Fibroblast of lung (primary cell): ENCODE results near the gene SLC4A2. TPM values are rescaled to one million over a fixed set of nuclear protein-coding genes. Genes with fewer than 3 reads are reported as not detected.
A peak's percentile ranks its signal among the peaks of the same experiment; 100 is the strongest.
"Not testable (repeated sequence)": the region's sequence is repeated elsewhere in the genome, so short reads cannot be mapped to it uniquely, and the experiment has no call there.

Experiments
- DNase-seq, 2 donors: peaks; one replicate each; pipeline versions ENCODE4 v3.0.0 to v3.0.0-alpha.2; 2010; ENCODE audit warnings: low read depth in 2 of 2
- H2AFZ ChIP-seq: 2 replicates; pipeline ENCODE4 v1.5.1; 2012; ENCODE audit warnings: low read length, control low read depth, inconsistent platforms
- H3K27ac ChIP-seq: 2 replicates; pipeline ENCODE4 v1.5.1; 2011; ENCODE audit warnings: low read length, control low read depth; ENCODE audit not compliant: insufficient read depth
- H3K27me3 ChIP-seq: 2 replicates; pipeline ENCODE4 v1.5.1; 2011; ENCODE audit warnings: mild to moderate bottlenecking, low read length; ENCODE audit not compliant: control insufficient read depth, insufficient read depth
- H3K36me3 ChIP-seq: 2 replicates; pipeline ENCODE4 v1.5.1; 2011; ENCODE audit warnings: low read length; ENCODE audit not compliant: control insufficient read depth, insufficient read depth
- H3K4me1 ChIP-seq: 2 replicates; pipeline ENCODE4 v1.5.1; 2011; ENCODE audit warnings: low read length; ENCODE audit not compliant: control insufficient read depth, insufficient read depth; ENCODE audit errors: extremely low read depth
- H3K4me2 ChIP-seq: 2 replicates; pipeline ENCODE4 v1.5.1; 2011; ENCODE audit warnings: low read length, control low read depth; ENCODE audit not compliant: insufficient read depth; ENCODE audit errors: extremely low read depth
- H3K4me3 ChIP-seq, 4 experiments: fragments of 200-600 bp in 1 of 4; sonication (generic) in 1 of 4; replicated peaks in 1 of 4; 2 replicates each; pipeline ENCODE4 v1.5.1; 2011 to 2016; ENCODE audit warnings: low read length in 4 of 4, low read depth in 3 of 4, mild to moderate bottlenecking in 3 of 4, control low read depth in 2 of 4, inconsistent platforms in 1 of 4, mixed read lengths in 1 of 4; ENCODE audit not compliant: insufficient read depth in 1 of 4; ENCODE audit errors: control extremely low read depth in 1 of 4
- H3K79me2 ChIP-seq: 2 replicates; pipeline ENCODE4 v1.5.1; 2012; ENCODE audit warnings: mild to moderate bottlenecking, low read length, inconsistent platforms; ENCODE audit not compliant: control insufficient read depth, insufficient read depth
- H3K9ac ChIP-seq: 2 replicates; pipeline ENCODE4 v1.5.1; 2011; ENCODE audit warnings: mild to moderate bottlenecking, low read length, control low read depth; ENCODE audit not compliant: insufficient read depth
- H3K9me3 ChIP-seq: 2 replicates; pipeline ENCODE4 v1.5.1; 2012; ENCODE audit warnings: low read depth, low read length; ENCODE audit not compliant: control insufficient read depth, insufficient read depth
- H4K20me1 ChIP-seq: 2 replicates; pipeline ENCODE4 v1.5.1; 2011; ENCODE audit warnings: low read length; ENCODE audit not compliant: control insufficient read depth, insufficient read depth; ENCODE audit errors: extremely low read depth
- EZH2 ChIP-seq: IDR thresholded peaks from 2 replicates; pipeline ENCODE4 v1.5.1; 2012; ENCODE audit warnings: low read length, control low read depth, mild to moderate bottlenecking; ENCODE audit errors: missing control alignments
- polyA plus RNA-seq, 2 donors: library from polyadenylated mRNA; depleted of rRNA in 1 of 2; stranded (reverse) in 1 of 2; unstranded in 1 of 2; fragments of >200 nt; gene quantifications; 2 replicates each; pipeline ENCODE4 v1.2.1, GENCODE V29; 2011 to 2012; ENCODE audit warnings: missing spikeins in 1 of 2
- total RNA-seq: library from RNA; depleted of rRNA; stranded (reverse); fragments of >200 nt; gene quantifications from 2 replicates; pipeline ENCODE4 v1.2.1, GENCODE V29; 2014
- TF ChIP-seq, protein P1 (sequence below), 2 donors: IDR thresholded peaks in 1 of 2; conservative IDR thresholded peaks in 1 of 2; 1 replicate in 1 of 2; 2 replicates in 1 of 2; pipeline ENCODE4 v1.5.1; 2011 to 2012; ENCODE audit warnings: low read length in 2 of 2, control low read depth in 1 of 2, inconsistent platforms in 1 of 2, low read depth in 1 of 2, mild to moderate bottlenecking in 1 of 2

SLC4A2 gene
- total and polyA plus RNA-seq, 2 donors (not counting 1 experiment from before 2014, with no cell fraction given): 30.5 to 61.8 TPM

DNA sequence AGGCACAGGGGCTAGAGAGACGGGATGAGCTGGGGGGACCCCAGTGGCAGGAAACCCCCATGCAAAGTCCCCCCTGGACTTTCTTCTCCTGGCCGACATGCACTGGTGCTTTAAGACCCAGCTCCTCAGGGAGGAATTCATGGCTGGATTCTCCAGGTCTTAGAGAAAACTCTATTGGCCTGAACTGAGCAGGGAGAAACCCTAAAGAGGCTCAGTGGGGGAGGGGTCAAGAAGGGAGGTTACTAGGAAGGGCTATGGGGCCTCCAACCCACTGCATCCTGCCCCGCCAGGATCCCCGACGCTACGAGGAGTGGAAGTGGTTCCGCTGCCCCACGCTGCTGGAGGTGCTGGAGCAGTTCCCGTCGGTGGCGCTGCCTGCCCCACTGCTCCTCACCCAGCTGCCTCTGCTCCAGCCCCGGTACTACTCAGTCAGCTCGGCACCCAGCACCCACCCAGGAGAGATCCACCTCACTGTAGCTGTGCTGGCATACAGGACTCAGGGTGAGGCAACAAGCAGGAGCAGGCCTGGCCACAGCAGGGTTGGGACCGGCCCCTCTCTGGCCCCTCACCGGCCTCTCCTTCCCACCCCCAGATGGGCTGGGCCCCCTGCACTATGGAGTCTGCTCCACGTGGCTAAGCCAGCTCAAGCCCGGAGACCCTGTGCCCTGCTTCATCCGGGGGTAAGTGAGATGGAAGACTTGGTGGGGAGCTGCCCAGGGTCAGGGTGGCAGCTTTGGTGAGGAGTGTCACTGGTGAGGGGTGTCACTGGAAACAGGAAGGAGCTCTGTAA lies 48.9 kb upstream of the SLC4A2 start:
- no peaks in the 10 kb centered on the region for H3K36me3 ChIP-seq
- TF ChIP-seq EZH2: no peak
- TF ChIP-seq, protein P1, sequence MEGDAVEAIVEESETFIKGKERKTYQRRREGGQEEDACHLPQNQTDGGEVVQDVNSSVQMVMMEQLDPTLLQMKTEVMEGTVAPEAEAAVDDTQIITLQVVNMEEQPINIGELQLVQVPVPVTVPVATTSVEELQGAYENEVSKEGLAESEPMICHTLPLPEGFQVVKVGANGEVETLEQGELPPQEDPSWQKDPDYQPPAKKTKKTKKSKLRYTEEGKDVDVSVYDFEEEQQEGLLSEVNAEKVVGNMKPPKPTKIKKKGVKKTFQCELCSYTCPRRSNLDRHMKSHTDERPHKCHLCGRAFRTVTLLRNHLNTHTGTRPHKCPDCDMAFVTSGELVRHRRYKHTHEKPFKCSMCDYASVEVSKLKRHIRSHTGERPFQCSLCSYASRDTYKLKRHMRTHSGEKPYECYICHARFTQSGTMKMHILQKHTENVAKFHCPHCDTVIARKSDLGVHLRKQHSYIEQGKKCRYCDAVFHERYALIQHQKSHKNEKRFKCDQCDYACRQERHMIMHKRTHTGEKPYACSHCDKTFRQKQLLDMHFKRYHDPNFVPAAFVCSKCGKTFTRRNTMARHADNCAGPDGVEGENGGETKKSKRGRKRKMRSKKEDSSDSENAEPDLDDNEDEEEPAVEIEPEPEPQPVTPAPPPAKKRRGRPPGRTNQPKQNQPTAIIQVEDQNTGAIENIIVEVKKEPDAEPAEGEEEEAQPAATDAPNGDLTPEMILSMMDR (conservative IDR thresholded peaks at IDR 0.05 in 1 of 2, IDR thresholded peaks at IDR 0.05 in 1 of 2; ENCODE audit: low read depth in 1 of 2, low read length in 2 of 2): no peak
- no peaks in the 10 kb centered on the region for H3K79me2 ChIP-seq
- no peaks in the 10 kb centered on the region for H4K20me1 ChIP-seq
- H3K4me2 ChIP-seq: no peak overlapping the region
- no peaks in the 10 kb centered on the region for H3K4me1 ChIP-seq
- H3K9me3 ChIP-seq: no peaks in the 10 kb centered on the region
- no peak overlapping the region for H3K4me3 ChIP-seq
- no peak overlapping the region for H3K27ac ChIP-seq
- H3K9ac ChIP-seq: no peak overlapping the region
- peak in 1 of 2 donors; percentile 32 for DNase-seq
- H3K27me3 ChIP-seq: peaks cover 8% of the 10 kb centered on the region
- H2AFZ ChIP-seq: no peak overlapping the region

DNA sequence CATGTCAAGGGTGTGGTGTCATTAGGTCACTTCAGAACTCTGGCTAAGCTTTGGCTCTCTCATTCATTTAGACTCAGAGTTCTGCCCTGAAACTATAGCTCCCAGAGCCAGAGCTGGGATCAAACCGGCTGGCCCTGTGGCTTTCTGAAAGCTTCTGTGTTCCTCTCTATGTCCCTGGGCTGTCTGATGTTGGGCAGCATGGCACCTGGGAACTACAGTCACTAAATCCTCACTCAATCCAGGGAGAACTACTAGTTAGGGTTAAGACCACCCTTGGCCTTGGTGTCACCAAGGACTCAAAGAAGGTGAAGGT lies 48.3 kb upstream of the SLC4A2 start:
- no peaks in the 10 kb centered on the region for H4K20me1 ChIP-seq
- no peak for DNase-seq
- no peaks in the 10 kb centered on the region for H3K4me1 ChIP-seq
- H2AFZ ChIP-seq: no peak overlapping the region
- H3K9me3 ChIP-seq: no peaks in the 10 kb centered on the region
- peaks cover 8% of the 10 kb centered on the region for H3K27me3 ChIP-seq
- no peak for TF ChIP-seq EZH2
- TF ChIP-seq, protein P1 (conservative IDR thresholded peaks at IDR 0.05 in 1 of 2, IDR thresholded peaks at IDR 0.05 in 1 of 2; ENCODE audit: low read depth in 1 of 2, low read length in 2 of 2): no peak
- no peaks in the 10 kb centered on the region for H3K79me2 ChIP-seq
- H3K36me3 ChIP-seq: no peaks in the 10 kb centered on the region
- H3K4me2 ChIP-seq: no peak overlapping the region
- no peak overlapping the region for H3K27ac ChIP-seq
- no peak overlapping the region for H3K4me3 ChIP-seq
- H3K9ac ChIP-seq: no peak overlapping the region

DNA sequence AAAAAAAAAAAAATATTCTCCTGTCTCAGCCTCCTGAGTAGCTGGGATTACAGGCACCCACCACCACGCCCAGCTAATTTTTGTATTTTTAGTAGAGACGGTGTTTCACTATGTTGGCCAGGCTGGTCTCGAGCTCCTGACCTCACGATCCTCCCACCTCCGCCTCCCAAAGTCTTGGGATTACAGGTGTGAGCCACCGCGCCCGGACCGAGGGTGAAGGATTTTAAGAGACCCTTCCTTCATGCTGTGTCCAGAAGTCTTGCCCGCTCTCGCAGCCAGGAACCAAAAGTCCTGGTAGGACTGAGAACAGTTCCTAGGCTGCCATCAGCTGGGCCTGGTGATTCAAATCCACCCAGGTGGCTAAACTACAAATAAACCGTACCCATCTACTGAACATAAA lies 47.8 kb upstream of the SLC4A2 start:
- DNase-seq, H4K20me1 ChIP-seq, H3K4me1 ChIP-seq, H3K27me3 ChIP-seq, H3K36me3 ChIP-seq, H3K9me3 ChIP-seq, H3K27ac ChIP-seq, H3K9ac ChIP-seq, H3K4me3 ChIP-seq, H3K79me2 ChIP-seq, H3K4me2 ChIP-seq, H2AFZ ChIP-seq: not testable (repeated sequence)
